Heart left ventricle (tissue), 13 donors: ENCODE measurements around the gene ZNF804A.

Experiments used
- POLR2A ChIP-seq, 2 donors: fragments of 450-650 bp; IDR thresholded peaks; one replicate each; pipeline ENCODE4 v1.6.1; 2017; ENCODE audit warnings: antibody characterized with exemption in 2 of 2, mild to moderate bottlenecking in 2 of 2, moderate library complexity in 2 of 2
- TF ChIP-seq, protein P1 (sequence below), 12 donors: fragments of 200-600 bp; sonication (generic) in 4 of 12; IDR thresholded peaks; one replicate each; pipeline versions ENCODE4 v1.5.0 to v1.8.0; 2018 to 2022; ENCODE audit warnings: antibody characterized with exemption in 12 of 12, mild to moderate bottlenecking in 5 of 12
- donor health status: ischemic (EF 13 %, LVEDD 7.1; RV severe dilation, severe dysfunction).
- donor health status: DM: no; HTN: yes; CAD: no.
- donor health status: DM: no; HTN: no; CAD: no.
- donor health status: ischemic (EF 25% LVEDD 6.9; RV normal size, moderate dysfunction).
- donor health status: ischemic (EF 25% LVEDD 5.7; RV mildly dilated, moderate dysfunction).
- donor health status: ischemic (EF 35%, LVEDD 5.7; RV mildly dilated, moderate dysfunction).
- donor health status: nonischemic (EF 11% LVEDD 7.7; RV severe dilation, severe dysfunction).
- donor health status: DM: yes; HTN: yes; CAD: no.
- donor health status: PGD.
- donor health status: ischemic (EF 29% LVEDD 5.4; RV normal size, mild dysfunction).
- donor health status: nonischemic (EF 23%, LVEDD 6.1; RV moderate dilation, normal function).

DNA sequence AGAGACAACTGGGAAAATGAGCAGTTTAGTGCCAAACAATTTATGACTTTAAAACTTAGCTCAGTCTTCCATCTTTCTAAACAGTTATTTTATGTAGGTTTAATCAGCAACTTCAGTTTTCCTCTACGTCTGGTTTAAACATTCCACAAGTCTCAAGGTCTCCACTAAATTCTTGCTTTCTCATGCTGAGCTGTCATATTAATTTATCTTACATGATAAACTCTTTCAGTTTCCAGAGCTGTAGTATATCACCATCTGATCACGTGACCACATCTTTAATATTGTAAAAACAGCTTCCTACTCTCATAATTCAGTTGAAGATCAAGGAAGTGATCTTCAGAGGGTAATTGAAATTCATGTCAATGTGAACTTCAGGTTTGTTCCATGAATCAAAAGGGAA, 158.6 kb downstream of the ZNF804A start:
- TF ChIP-seq, protein P1, sequence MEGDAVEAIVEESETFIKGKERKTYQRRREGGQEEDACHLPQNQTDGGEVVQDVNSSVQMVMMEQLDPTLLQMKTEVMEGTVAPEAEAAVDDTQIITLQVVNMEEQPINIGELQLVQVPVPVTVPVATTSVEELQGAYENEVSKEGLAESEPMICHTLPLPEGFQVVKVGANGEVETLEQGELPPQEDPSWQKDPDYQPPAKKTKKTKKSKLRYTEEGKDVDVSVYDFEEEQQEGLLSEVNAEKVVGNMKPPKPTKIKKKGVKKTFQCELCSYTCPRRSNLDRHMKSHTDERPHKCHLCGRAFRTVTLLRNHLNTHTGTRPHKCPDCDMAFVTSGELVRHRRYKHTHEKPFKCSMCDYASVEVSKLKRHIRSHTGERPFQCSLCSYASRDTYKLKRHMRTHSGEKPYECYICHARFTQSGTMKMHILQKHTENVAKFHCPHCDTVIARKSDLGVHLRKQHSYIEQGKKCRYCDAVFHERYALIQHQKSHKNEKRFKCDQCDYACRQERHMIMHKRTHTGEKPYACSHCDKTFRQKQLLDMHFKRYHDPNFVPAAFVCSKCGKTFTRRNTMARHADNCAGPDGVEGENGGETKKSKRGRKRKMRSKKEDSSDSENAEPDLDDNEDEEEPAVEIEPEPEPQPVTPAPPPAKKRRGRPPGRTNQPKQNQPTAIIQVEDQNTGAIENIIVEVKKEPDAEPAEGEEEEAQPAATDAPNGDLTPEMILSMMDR (IDR thresholded peaks at IDR 0.05) = no peak
- TF ChIP-seq POLR2A (IDR thresholded peaks at IDR 0.05) = no peak
